Lower leg skin (tissue), 3 donors: Measurements from ENCODE around the gene POLR2E.

Experiments
- POLR2A ChIP-seq, 2 donors: fragments of 450-650 bp; IDR thresholded peaks; one replicate each; pipeline ENCODE4 v1.6.1; 2016 to 2017; ENCODE audit warnings: antibody characterized with exemption in 2 of 2, mild to moderate bottlenecking in 1 of 2, moderate library complexity in 1 of 2
- TF ChIP-seq, protein P1 (sequence below), 3 donors: fragments of 450-650 bp; IDR thresholded peaks; one replicate each; pipeline ENCODE4 v1.5.1; 2016; ENCODE audit warnings: antibody characterized with exemption in 3 of 3, mild to moderate bottlenecking in 3 of 3, moderate library complexity in 2 of 3

DNA sequence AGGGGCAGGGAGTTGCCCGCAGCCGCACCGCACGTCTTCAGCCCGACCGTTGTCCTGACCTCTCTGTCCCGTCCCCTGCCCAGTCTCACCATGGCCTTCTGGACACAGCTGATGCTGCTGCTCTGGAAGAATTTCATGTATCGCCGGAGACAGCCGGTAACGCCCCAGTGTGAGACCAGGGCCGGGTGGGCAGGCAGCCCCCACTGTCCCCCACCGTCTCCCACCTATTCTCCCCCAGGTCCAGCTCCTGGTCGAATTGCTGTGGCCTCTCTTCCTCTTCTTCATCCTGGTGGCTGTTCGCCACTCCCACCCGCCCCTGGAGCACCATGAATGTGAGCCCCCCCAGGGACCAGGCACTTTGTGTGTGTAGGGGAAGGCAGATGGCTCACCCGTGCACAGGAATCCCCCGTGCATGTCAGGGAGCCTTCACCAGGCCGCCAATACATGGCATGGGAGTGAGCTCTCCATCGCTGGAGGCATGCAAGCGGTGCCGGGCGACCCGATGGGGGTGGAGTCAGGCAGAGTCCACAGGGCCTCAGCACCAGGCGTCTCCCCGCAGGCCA lies 53.8 kb downstream of the POLR2E start:
- TF ChIP-seq, protein P1, sequence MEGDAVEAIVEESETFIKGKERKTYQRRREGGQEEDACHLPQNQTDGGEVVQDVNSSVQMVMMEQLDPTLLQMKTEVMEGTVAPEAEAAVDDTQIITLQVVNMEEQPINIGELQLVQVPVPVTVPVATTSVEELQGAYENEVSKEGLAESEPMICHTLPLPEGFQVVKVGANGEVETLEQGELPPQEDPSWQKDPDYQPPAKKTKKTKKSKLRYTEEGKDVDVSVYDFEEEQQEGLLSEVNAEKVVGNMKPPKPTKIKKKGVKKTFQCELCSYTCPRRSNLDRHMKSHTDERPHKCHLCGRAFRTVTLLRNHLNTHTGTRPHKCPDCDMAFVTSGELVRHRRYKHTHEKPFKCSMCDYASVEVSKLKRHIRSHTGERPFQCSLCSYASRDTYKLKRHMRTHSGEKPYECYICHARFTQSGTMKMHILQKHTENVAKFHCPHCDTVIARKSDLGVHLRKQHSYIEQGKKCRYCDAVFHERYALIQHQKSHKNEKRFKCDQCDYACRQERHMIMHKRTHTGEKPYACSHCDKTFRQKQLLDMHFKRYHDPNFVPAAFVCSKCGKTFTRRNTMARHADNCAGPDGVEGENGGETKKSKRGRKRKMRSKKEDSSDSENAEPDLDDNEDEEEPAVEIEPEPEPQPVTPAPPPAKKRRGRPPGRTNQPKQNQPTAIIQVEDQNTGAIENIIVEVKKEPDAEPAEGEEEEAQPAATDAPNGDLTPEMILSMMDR (IDR thresholded peaks at IDR 0.05), result no peak
- TF ChIP-seq POLR2A (IDR thresholded peaks at IDR 0.05), result no peak
